Measurements from ENCODE around the gene NCBP1.
"Not testable (repeated sequence)": the region's sequence is repeated elsewhere in the genome, so short reads cannot be mapped to it uniquely, and the experiment has no call there.

Gene NCBP1

GRCh38 chr9:97632985-97633858, at the start of gene NCBP1, which contains the start of gene TSTD2:
Gene NCBP1 (plus strand): TSS chr9:97633821. CDS start chr9:97633882, 61 bp downstream.
Gene TSTD2 (minus strand): TSS chr9:97633368. CDS start chr9:97627562, 5,806 bp downstream.
- peak; percentile 93 for DNase-seq (ENCODE audit: low read depth)

GRCh38 chr9:97584778-97585177, 48.8 kb upstream of the NCBP1 start:
- not testable (repeated sequence) for DNase-seq (ENCODE audit: low read depth)

- not testable (repeated sequence) for DNase-seq (ENCODE audit: low read depth)
Measured at GRCh38 chr9:97586909-97587308, 46.7 kb upstream of the NCBP1 start.

GRCh38 chr9:97591535-97591934, 42.1 kb upstream of the NCBP1 start:
- no peak for DNase-seq (ENCODE audit: low read depth)

- DNase-seq (ENCODE audit: low read depth), result no peak
Measured at GRCh38 chr9:97592126-97592525, 41.5 kb upstream of the NCBP1 start.

- DNase-seq (ENCODE audit: low read depth), result no peak
Measured at GRCh38 chr9:97593960-97594359, 39.7 kb upstream of the NCBP1 start.

- DNase-seq (ENCODE audit: low read depth), result no peak
Measured at GRCh38 chr9:97594381-97594921, 39.2 kb upstream of the NCBP1 start.

GRCh38 chr9:97596906-97597305, 36.7 kb upstream of the NCBP1 start:
- DNase-seq (ENCODE audit: low read depth), result no peak

GRCh38 chr9:97598461-97599288, 34.9 kb upstream of the NCBP1 start:
- peak; percentile 27 for DNase-seq (ENCODE audit: low read depth)

GRCh38 chr9:97599314-97599846, 34.2 kb upstream of the NCBP1 start:
- no peak for DNase-seq (ENCODE audit: low read depth)

- DNase-seq (ENCODE audit: low read depth), result no peak
Measured at GRCh38 chr9:97600531-97601227, 32.9 kb upstream of the NCBP1 start.

- DNase-seq (ENCODE audit: low read depth), result no peak
Measured at GRCh38 chr9:97601228-97601898, 32.3 kb upstream of the NCBP1 start.

- DNase-seq (ENCODE audit: low read depth), result no peak
Measured at GRCh38 chr9:97602430-97602829, 31.2 kb upstream of the NCBP1 start.

- no peak for DNase-seq (ENCODE audit: low read depth)
Measured at GRCh38 chr9:97604901-97605645, 28.5 kb upstream of the NCBP1 start.

GRCh38 chr9:97615439-97616072, 18.1 kb upstream of the NCBP1 start:
- DNase-seq (ENCODE audit: low read depth), result no peak

- no peak for DNase-seq (ENCODE audit: low read depth)
Measured at GRCh38 chr9:97617939-97618416, 15.6 kb upstream of the NCBP1 start.

- not testable (repeated sequence) for DNase-seq (ENCODE audit: low read depth)
Measured at GRCh38 chr9:97620063-97620462, 13.6 kb upstream of the NCBP1 start.

- DNase-seq (ENCODE audit: low read depth), result not testable (repeated sequence)
Measured at GRCh38 chr9:97622483-97622882, 11.1 kb upstream of the NCBP1 start.

- no peak for DNase-seq (ENCODE audit: low read depth)
Measured at GRCh38 chr9:97623946-97624345, 9.7 kb upstream of the NCBP1 start.

- DNase-seq (ENCODE audit: low read depth), result no peak
Measured at GRCh38 chr9:97625620-97626019, 8.0 kb upstream of the NCBP1 start.
